Spleen (tissue), 7 donors: ENCODE results near the gene PRUNE2.

Experiments
- POLR2A ChIP-seq, 3 donors: fragments of 450-650 bp; IDR thresholded peaks; one replicate each; pipeline ENCODE4 v1.5.1; 2017; ENCODE audit warnings: antibody characterized with exemption in 3 of 3, mild to moderate bottlenecking in 1 of 3
- TF ChIP-seq, protein P1 (sequence below), 11 experiments: fragments of 200-600 bp in 7 of 11; fragments of 450-650 bp in 4 of 11; sonication (generic) in 4 of 11; IDR thresholded peaks in 8 of 11; conservative IDR thresholded peaks in 3 of 11; 1 replicate in 7 of 11; 2 replicates in 4 of 11; pipeline versions ENCODE4 v1.4.0 to v1.8.0; 2016 to 2021; ENCODE audit warnings: antibody characterized with exemption in 11 of 11, inconsistent platforms in 4 of 11, mild to moderate bottlenecking in 1 of 11
- donor health status: DM: no; HTN: no; CAD: no; lungs with moderate emphysema.
- donor health status: DM: no; HTN: no; CAD: no.
- donor health status: DM: no; HTN: no; CAD: no.

DNA sequence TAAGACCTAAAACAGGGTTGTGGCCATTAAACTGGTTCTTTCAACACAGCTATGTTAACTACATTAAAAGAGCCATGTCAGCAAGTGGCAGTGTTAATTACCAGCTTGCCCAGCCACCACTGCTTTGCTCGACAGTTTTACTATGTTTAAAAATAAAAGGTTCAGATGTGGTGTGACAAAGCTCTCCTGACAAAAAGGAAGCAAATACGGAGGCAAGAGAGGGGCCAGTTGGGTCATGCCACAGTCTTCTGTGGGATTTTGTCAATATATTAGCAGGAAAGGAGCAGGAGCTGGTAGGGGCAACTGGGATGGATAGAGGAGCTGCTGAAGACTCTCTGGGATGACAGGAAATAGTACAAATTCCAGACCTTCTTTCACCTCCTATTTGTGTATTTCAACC is 255.2 kb downstream of the PRUNE2 start:
- TF ChIP-seq, protein P1, sequence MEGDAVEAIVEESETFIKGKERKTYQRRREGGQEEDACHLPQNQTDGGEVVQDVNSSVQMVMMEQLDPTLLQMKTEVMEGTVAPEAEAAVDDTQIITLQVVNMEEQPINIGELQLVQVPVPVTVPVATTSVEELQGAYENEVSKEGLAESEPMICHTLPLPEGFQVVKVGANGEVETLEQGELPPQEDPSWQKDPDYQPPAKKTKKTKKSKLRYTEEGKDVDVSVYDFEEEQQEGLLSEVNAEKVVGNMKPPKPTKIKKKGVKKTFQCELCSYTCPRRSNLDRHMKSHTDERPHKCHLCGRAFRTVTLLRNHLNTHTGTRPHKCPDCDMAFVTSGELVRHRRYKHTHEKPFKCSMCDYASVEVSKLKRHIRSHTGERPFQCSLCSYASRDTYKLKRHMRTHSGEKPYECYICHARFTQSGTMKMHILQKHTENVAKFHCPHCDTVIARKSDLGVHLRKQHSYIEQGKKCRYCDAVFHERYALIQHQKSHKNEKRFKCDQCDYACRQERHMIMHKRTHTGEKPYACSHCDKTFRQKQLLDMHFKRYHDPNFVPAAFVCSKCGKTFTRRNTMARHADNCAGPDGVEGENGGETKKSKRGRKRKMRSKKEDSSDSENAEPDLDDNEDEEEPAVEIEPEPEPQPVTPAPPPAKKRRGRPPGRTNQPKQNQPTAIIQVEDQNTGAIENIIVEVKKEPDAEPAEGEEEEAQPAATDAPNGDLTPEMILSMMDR (IDR thresholded peaks at IDR 0.05 in 8 of 11, conservative IDR thresholded peaks at IDR 0.05 in 3 of 11): no peak
- no peak for TF ChIP-seq POLR2A (IDR thresholded peaks at IDR 0.05)
